ENCODE results near the gene EMILIN1. TPM values are rescaled to one million over a fixed set of nuclear protein-coding genes. Genes with fewer than 3 reads are reported as not detected.

EMILIN1 gene
- total and polyA plus RNA-seq, 5 donors from 2014 or later: 0.22 to 1.5 (median 0.70) TPM

DNA sequence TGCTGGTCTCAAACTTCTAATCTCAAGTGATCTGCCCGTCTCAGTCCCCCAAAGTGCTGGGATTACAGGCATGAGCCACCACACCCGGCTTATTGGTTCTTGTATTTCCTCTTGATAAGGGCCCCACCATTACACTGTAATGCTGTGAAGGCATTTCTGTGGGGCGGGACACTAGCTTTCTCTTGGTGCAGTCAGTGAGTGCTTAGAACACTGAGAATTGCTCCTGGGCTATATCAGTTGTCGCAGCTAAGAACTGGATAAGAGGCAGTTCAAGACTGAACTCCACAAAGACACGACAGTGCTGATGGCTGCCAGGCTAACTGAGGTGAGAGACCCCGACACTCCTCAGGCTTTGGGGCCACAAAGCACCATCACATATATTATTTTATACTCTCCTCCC is 10.2 kb downstream of the EMILIN1 start:
- Histone ChIP-seq H3K4me3 (ENCODE audit: low read depth, low read length) (no peak overlapping the region), H3K4me1 (ENCODE audit: control insufficient read depth, insufficient read depth, low read length, poor library complexity, severe bottlenecking) (peaks cover 21% of the 10 kb centered on the region), H3K36me3 (ENCODE audit: control insufficient read depth, insufficient read depth, low read length) (no peaks in the 10 kb centered on the region), H3K27ac (ENCODE audit: insufficient read depth, low read length, poor library complexity, severe bottlenecking) (no peak overlapping the region), H3K27me3 (ENCODE audit: control insufficient read depth, insufficient read depth, low read length) (no peaks in the 10 kb centered on the region), H3K9me3 (ENCODE audit: control insufficient read depth in 2 of 2, low read length in 2 of 2) (no peaks in the 10 kb centered on the region)
- Mint-ChIP-seq H3K36me3 (no peaks in the 10 kb centered on the region), H3K9me3 (no peaks in the 10 kb centered on the region), H3K27ac (peak overlapping the region in 1 of 3 donors; percentile 71), H3K4me3 (peak overlapping the region in 3 of 4 donors; percentile 39 to 86 (median 79)), H3K27me3 (no peaks in the 10 kb centered on the region), H3K4me1 (peaks cover 3 to 26% (median 9%) of the 10 kb centered on the region in 4 donors)
- ATAC-seq (ENCODE audit: low read depth in 2 of 2) (no peak), DNase-seq (no peak)

DNA sequence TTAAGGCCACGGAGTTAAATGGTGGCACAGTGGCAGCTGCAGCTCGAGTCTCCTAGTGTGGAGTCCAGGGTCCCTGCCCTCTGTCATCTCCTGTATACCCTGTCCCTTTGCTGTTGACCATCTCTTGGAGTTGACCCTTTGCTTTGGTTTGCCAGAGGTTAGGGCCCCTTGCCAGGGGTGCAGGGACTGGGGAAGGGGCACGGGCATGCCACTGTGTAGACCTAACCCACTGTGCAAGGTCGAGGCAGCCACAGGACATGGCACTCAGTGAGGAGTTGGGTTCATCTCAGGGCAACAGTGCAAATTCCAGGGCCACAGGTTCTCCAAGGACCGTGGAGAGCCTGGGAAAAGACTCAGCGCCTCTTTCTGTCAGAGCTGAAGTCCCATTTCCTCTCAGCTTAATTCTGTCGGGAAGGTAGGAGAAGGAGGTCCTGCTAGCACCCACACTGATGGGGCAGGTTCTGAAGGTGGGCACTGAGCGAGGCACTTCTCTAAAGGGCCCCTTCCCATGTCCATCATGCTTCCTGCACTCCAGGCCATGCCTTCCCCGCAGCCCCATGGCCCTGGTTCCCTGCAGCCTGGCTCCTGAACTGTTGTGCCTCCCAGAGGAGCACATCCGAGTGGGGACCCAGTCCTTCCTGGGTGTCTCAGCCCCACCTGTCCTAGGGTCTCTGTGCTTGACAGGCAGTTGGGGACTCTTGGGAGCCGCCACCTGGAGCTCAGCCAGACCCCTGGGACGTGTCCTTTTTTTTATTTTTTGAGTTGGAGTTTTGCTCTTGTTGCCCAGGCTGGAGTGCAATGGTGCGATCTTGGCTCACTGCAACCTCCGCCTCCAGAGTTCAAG is 10.9 kb downstream of the EMILIN1 start:
- ATAC-seq (ENCODE audit: low read depth in 2 of 2): no peak
- Histone ChIP-seq H3K4me1 (ENCODE audit: control insufficient read depth, insufficient read depth, low read length, poor library complexity, severe bottlenecking) (peaks cover 21% of the 10 kb centered on the region), H3K27me3 (ENCODE audit: control insufficient read depth, insufficient read depth, low read length) (no peaks in the 10 kb centered on the region), H3K27ac (ENCODE audit: insufficient read depth, low read length, poor library complexity, severe bottlenecking) (no peak overlapping the region), H3K36me3 (ENCODE audit: control insufficient read depth, insufficient read depth, low read length) (no peaks in the 10 kb centered on the region), H3K4me3 (ENCODE audit: low read depth, low read length) (no peak overlapping the region), H3K9me3 (ENCODE audit: control insufficient read depth in 2 of 2, low read length in 2 of 2) (no peaks in the 10 kb centered on the region)
- no peaks in the 10 kb centered on the region for H3K9me3 Mint-ChIP-seq
- H3K27ac Mint-ChIP-seq: no peak overlapping the region
- peaks cover 3 to 26% (median 9%) of the 10 kb centered on the region in 4 donors for H3K4me1 Mint-ChIP-seq
- H3K36me3 Mint-ChIP-seq: no peaks in the 10 kb centered on the region
- H3K27me3 Mint-ChIP-seq: no peaks in the 10 kb centered on the region
- DNase-seq: no peak
- H3K4me3 Mint-ChIP-seq: peak overlapping the region in 1 of 4 donors; percentile 79

DNA sequence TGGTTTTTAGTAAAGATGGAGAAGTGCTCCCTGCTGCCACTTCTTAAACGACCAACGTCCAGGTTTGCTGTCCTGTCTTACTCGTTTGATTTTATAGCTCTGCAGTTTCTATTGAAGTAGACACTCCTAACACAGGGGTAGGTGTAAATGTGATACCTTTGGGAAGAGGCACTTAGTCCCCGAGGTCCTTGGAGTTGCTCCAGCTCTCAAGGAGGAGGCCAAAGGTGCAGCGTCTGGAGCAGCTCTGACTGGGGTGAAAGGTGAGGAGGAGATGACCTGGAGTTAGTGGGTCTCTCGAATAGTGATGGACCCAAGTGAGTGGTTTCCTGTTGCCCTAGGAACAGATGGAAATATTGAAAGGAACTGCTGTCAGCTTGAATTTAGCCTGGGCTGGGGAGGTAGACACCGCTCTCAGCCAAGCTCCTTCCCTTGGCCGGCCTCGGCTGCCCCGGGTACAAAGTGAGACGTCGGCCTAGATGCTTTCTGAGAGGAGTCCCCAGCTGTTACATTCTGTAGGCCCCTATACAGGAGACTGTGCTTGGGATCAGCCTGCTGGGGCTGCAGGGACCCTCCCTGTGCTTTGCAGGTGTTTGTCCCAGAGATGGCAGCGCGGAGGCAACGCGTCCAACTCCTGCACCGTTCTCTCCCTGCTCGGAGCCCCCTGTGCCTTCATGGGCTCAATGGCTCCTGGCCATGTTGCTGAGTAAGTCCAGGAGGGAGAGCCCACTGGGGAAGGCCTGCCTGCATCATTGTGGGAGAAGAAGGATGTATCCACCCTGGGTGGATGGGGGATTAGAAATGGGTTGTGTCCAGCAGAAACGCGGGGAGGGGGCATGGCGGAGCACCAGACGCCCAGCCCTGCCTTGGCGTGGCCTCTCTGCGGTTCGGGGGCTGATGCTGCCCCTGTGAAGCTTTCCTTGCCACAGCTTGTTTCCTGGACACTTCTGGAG is 13.6 kb downstream of the EMILIN1 start:
- Mint-ChIP-seq H3K4me3 (no peak overlapping the region), H3K27ac (no peak overlapping the region), H3K27me3 (no peaks in the 10 kb centered on the region), H3K36me3 (no peaks in the 10 kb centered on the region), H3K9me3 (no peaks in the 10 kb centered on the region), H3K4me1 (peaks cover 3 to 26% (median 12%) of the 10 kb centered on the region in 4 donors)
- DNase-seq: no peak
- ATAC-seq (ENCODE audit: low read depth in 2 of 2): no peak
- Histone ChIP-seq H3K4me3 (ENCODE audit: low read depth, low read length) (no peak overlapping the region), H3K27ac (ENCODE audit: insufficient read depth, low read length, poor library complexity, severe bottlenecking) (no peak overlapping the region), H3K9me3 (ENCODE audit: control insufficient read depth in 2 of 2, low read length in 2 of 2) (no peaks in the 10 kb centered on the region), H3K27me3 (ENCODE audit: control insufficient read depth, insufficient read depth, low read length) (no peaks in the 10 kb centered on the region), H3K36me3 (ENCODE audit: control insufficient read depth, insufficient read depth, low read length) (no peaks in the 10 kb centered on the region), H3K4me1 (ENCODE audit: control insufficient read depth, insufficient read depth, low read length, poor library complexity, severe bottlenecking) (peaks cover 11% of the 10 kb centered on the region)

DNA sequence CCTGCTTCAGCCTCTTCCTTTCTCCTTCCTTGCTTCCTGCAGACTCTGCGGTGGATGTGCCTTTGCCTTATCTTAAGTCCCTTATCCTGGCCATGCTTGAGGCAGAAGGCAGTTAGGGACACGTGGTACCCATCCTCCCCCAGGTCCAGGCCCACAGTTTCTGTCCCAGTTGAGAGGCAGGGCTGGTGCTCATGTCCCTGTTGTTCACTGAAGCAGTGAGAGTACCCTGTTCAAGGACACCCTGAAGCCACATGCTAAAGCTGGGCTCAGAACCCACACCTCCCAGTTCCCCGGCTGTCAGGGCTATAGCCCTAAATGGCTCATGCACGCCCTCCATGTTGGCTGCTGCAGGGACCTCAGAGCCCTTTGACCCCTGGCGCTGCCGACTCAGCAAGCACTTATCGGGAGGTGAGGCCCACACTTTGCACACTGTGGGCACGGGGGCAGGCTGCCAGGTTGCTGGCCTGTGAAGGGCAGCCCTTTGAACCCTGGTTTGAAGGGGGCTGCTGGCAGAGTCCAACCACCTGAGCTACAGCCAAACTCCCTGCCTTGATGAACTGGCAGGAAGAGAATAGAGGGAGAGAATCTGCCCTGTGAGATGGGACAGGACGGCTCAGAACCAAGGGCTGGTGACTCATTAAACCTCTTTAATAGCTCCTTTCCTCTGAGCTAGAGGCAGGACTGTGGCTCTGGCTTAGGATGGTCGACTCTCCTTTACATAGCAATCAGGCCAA is 14.4 kb downstream of the EMILIN1 start:
- no peak overlapping the region for H3K4me3 Mint-ChIP-seq
- H3K27ac Mint-ChIP-seq: no peak overlapping the region
- ATAC-seq (ENCODE audit: low read depth in 2 of 2) (no peak), DNase-seq (no peak)
- H3K4me1 Mint-ChIP-seq: peaks cover under 1 to 18% (median 8%) of the 10 kb centered on the region in 4 donors
- no peaks in the 10 kb centered on the region for H3K36me3 ChIP-seq (ENCODE audit: control insufficient read depth, insufficient read depth, low read length)
- no peak overlapping the region for H3K4me3 ChIP-seq (ENCODE audit: low read depth, low read length)
- H3K27ac ChIP-seq (ENCODE audit: insufficient read depth, low read length, poor library complexity, severe bottlenecking): no peak overlapping the region
- H3K9me3 Mint-ChIP-seq: no peaks in the 10 kb centered on the region
- peaks cover 6% of the 10 kb centered on the region for H3K4me1 ChIP-seq (ENCODE audit: control insufficient read depth, insufficient read depth, low read length, poor library complexity, severe bottlenecking)
- no peaks in the 10 kb centered on the region for H3K27me3 ChIP-seq (ENCODE audit: control insufficient read depth, insufficient read depth, low read length)
- H3K27me3 Mint-ChIP-seq: no peaks in the 10 kb centered on the region
- H3K9me3 ChIP-seq (ENCODE audit: control insufficient read depth in 2 of 2, low read length in 2 of 2): no peaks in the 10 kb centered on the region
- H3K36me3 Mint-ChIP-seq: no peaks in the 10 kb centered on the region

DNA sequence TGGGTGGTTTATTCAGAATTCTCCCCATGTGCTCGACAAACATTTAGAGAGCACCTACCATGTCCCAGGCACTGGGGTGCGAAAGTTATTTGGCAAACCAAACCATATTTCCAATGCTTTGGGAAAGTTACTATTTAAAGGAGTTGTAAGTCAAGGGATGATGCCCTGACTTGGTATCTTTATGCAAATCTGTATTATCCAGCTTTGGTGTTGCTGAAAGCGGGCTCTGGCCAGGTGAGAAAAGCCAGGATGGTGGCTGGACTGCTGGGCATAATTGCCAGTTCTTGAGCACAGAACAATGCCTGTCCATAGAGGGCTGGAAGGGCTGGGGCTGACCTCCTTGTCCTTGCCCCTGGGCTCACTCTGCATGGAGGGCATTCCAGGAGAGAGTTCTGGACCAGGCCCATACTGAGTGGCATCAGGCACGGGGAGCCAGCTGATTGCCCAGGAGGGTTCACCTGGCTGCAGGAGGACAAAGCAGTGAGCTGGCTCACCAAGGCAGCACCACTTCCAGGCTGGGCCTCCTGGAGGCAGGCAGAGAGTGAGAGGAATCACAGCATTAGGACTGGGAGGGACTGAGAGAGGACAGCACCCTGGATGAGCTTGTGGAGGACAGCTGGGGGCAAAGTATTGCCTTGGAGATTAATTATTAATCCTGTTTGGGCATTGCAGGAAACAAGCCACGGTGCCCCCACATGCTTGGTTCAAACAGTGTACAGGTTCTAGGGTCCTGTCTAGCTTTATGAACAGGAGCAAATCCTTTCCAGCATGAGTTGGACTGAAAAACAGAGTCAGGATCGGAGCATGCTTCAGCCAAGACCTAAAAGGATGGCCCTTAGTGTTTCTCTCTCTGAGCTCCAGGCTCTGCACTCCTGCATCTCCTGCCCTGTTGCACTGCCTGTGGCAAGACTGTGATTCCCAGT is 15.3 kb downstream of the EMILIN1 start:
- Mint-ChIP-seq H3K4me1 (peaks cover 0 to 16% (median 9%) of the 10 kb centered on the region in 4 donors), H3K4me3 (peak overlapping the region in 1 of 4 donors; percentile 71), H3K27ac (no peak overlapping the region), H3K9me3 (no peaks in the 10 kb centered on the region), H3K27me3 (no peaks in the 10 kb centered on the region), H3K36me3 (peaks cover under 1% of the 10 kb centered on the region)
- peaks cover 6% of the 10 kb centered on the region for H3K4me1 ChIP-seq (ENCODE audit: control insufficient read depth, insufficient read depth, low read length, poor library complexity, severe bottlenecking)
- no peak overlapping the region for H3K27ac ChIP-seq (ENCODE audit: insufficient read depth, low read length, poor library complexity, severe bottlenecking)
- H3K27me3 ChIP-seq (ENCODE audit: control insufficient read depth, insufficient read depth, low read length): no peaks in the 10 kb centered on the region
- ATAC-seq (ENCODE audit: low read depth in 2 of 2) (no peak), DNase-seq (no peak)
- no peaks in the 10 kb centered on the region for H3K9me3 ChIP-seq (ENCODE audit: control insufficient read depth in 2 of 2, low read length in 2 of 2)
- H3K36me3 ChIP-seq (ENCODE audit: control insufficient read depth, insufficient read depth, low read length): no peaks in the 10 kb centered on the region
- H3K4me3 ChIP-seq (ENCODE audit: low read depth, low read length): no peak overlapping the region

DNA sequence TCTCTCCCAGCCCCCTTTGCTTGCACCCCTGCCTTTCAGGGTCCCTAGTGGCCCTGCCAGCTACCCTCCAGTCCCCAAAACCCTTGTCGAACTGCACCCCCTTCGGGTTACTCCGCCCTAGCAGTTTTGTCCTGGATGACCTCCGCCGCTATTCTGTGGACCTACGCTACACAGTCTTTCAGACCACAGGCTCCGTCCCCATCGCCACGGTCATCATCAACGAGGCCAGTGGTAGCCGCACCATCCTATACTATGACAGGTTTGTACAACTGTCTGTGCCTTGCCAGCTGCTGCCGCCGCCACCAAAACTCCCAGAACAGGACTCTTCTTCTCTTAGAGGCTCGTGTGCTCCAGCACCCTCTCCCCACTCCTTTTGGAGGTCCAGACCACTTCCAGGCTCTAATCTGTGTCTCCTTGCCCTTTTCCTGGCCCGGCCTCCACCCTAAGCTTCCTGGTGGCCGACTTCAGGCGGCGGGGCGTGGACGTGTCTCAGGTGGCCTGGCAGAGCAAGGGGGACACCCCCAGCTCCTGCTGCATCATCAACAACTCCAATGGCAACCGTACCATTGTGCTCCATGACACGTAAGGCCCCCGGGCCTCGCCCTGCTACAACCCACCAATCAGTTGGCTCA is 16.1 kb downstream of the EMILIN1 start:
- Histone ChIP-seq H3K27ac (ENCODE audit: insufficient read depth, low read length, poor library complexity, severe bottlenecking) (no peak overlapping the region), H3K4me3 (ENCODE audit: low read depth, low read length) (no peak overlapping the region), H3K36me3 (ENCODE audit: control insufficient read depth, insufficient read depth, low read length) (no peaks in the 10 kb centered on the region), H3K4me1 (ENCODE audit: control insufficient read depth, insufficient read depth, low read length, poor library complexity, severe bottlenecking) (peaks cover 6% of the 10 kb centered on the region), H3K27me3 (ENCODE audit: control insufficient read depth, insufficient read depth, low read length) (no peaks in the 10 kb centered on the region), H3K9me3 (ENCODE audit: control insufficient read depth in 2 of 2, low read length in 2 of 2) (no peaks in the 10 kb centered on the region)
- ATAC-seq (ENCODE audit: low read depth in 2 of 2) (no peak), DNase-seq (no peak)
- Mint-ChIP-seq H3K4me3 (peak overlapping the region in 1 of 4 donors; percentile 71), H3K27ac (peak overlapping the region in 1 of 3 donors; percentile 25), H3K27me3 (no peaks in the 10 kb centered on the region), H3K9me3 (no peaks in the 10 kb centered on the region), H3K4me1 (peaks cover 0 to 19% (median 9%) of the 10 kb centered on the region in 4 donors), H3K36me3 (peaks cover 5% of the 10 kb centered on the region)
